Urinary bladder (tissue), 4 donors: ENCODE data around the gene TTC21B. TPM values are rescaled to one million over a fixed set of nuclear protein-coding genes. Genes with fewer than 3 reads are reported as not detected.

Source experiments
- DNase-seq: peaks from one replicate; pipeline ENCODE4 v3.0.0-alpha.2; 2015; ENCODE audit errors: extremely low spot score
- H3K27ac ChIP-seq: one replicate; pipeline ENCODE4 v1.5.1; 2013; ENCODE audit warnings: low read depth, mild to moderate bottlenecking, moderate library complexity
- H3K36me3 ChIP-seq: one replicate; pipeline ENCODE4 v1.6.1; 2013; ENCODE audit warnings: mild to moderate bottlenecking, moderate library complexity; ENCODE audit not compliant: insufficient read depth
- H3K4me1 ChIP-seq: one replicate; pipeline ENCODE4 v1.6.1; 2013; ENCODE audit warnings: mild to moderate bottlenecking, moderate library complexity; ENCODE audit not compliant: insufficient read depth
- H3K4me3 ChIP-seq: one replicate; pipeline ENCODE4 v1.5.1; 2013; ENCODE audit warnings: low read depth, low read length
- WGBS: extraction: QIAGEN DNeasy Blood & Tissue Kit; methylation state at CpG from one replicate; pipeline ENCODE4 v1.1.7; 2013; 5-methylcytosine and 5-hydroxymethylcytosine counted together
- polyA plus RNA-seq: library from polyadenylated mRNA; stranded (reverse); fragments of 200-250 nt; gene quantifications from one replicate; pipeline ENCODE4 v1.2.3, GENCODE V29; 2013
- total RNA-seq: library from RNA; depleted of rRNA; stranded (reverse); fragments of >200 nt; gene quantifications from one replicate; pipeline ENCODE4 v1.2.3, GENCODE V29; 2014
- donor health status: healthy with polysubstance abuse.
- donor health status: healthy.

Gene TTC21B
- total and polyA plus RNA-seq, 2 donors, result 7.4 to 81.2 TPM

- Histone ChIP-seq H3K4me3 (no peak overlapping the region), H3K36me3 (no peaks in the 10 kb centered on the region), H3K27ac (no peak overlapping the region), H3K4me1 (no peaks in the 10 kb centered on the region)
- 83% methylated on average over 1 of the region's 1 CpG for WGBS
- DNase-seq, result no peak
Observed at GRCh38 chr2:165889158-165889557, 64.4 kb downstream of the TTC21B start.

- Histone ChIP-seq H3K27ac (no peak overlapping the region), H3K4me1 (no peaks in the 10 kb centered on the region), H3K36me3 (no peaks in the 10 kb centered on the region), H3K4me3 (no peak overlapping the region)
- no peak for DNase-seq
- WGBS, result 94% methylated on average over 2 of the region's 2 CpGs
Observed at GRCh38 chr2:165888171-165888570, 65.4 kb downstream of the TTC21B start.

- no peak overlapping the region for H3K4me3 ChIP-seq
- H3K4me1 ChIP-seq, result no peaks in the 10 kb centered on the region
- no peak overlapping the region for H3K27ac ChIP-seq
- no peaks in the 10 kb centered on the region for H3K36me3 ChIP-seq
- 91% methylated on average over 3 of the region's 3 CpGs for WGBS
- no peak for DNase-seq
Observed at GRCh38 chr2:165886487-165887146, 67.0 kb downstream of the TTC21B start.

GRCh38 chr2:165877565-165878550 is 75.7 kb downstream of the TTC21B start:
- H3K27ac ChIP-seq, result no peak overlapping the region
- no peak overlapping the region for H3K4me3 ChIP-seq
- WGBS, result 90% methylated on average over 6 of the region's 6 CpGs
- peaks cover 2% of the 10 kb centered on the region for H3K36me3 ChIP-seq
- DNase-seq, result no peak
- H3K4me1 ChIP-seq, result no peaks in the 10 kb centered on the region

- DNase-seq, result no peak
- no peak overlapping the region for H3K4me3 ChIP-seq
- H3K4me1 ChIP-seq, result no peaks in the 10 kb centered on the region
- 55% methylated on average over 1 of the region's 1 CpG for WGBS
- H3K36me3 ChIP-seq, result peaks cover 2% of the 10 kb centered on the region
- H3K27ac ChIP-seq, result no peak overlapping the region
Observed at GRCh38 chr2:165876712-165877111, 76.9 kb downstream of the TTC21B start.

GRCh38 chr2:165876269-165876668 is 77.3 kb downstream of the TTC21B start:
- peaks cover 2% of the 10 kb centered on the region for H3K36me3 ChIP-seq

GRCh38 chr2:165874445-165875039 is 79.0 kb downstream of the TTC21B start:
- no peaks in the 10 kb centered on the region for H3K4me1 ChIP-seq
- H3K36me3 ChIP-seq, result no peaks in the 10 kb centered on the region
- no peak overlapping the region for H3K27ac ChIP-seq
- peak; percentile 33 for DNase-seq
- no peak overlapping the region for H3K4me3 ChIP-seq
- WGBS, result 55% methylated on average over 3 of the region's 3 CpGs

More at GRCh38 chr2:165876269-165876668, 77.3 kb downstream of the TTC21B start:
- no peak for DNase-seq
- Histone ChIP-seq H3K4me3 (no peak overlapping the region), H3K27ac (no peak overlapping the region), H3K4me1 (no peaks in the 10 kb centered on the region)
- 95% methylated on average over 1 of the region's 1 CpG for WGBS

- 93% methylated on average over 5 of the region's 5 CpGs for WGBS
- Histone ChIP-seq H3K4me1 (no peaks in the 10 kb centered on the region), H3K4me3 (no peak overlapping the region), H3K36me3 (no peaks in the 10 kb centered on the region), H3K27ac (no peak overlapping the region)
- DNase-seq, result no peak
Observed at GRCh38 chr2:165872101-165872791, 81.3 kb downstream of the TTC21B start.

- H3K36me3 ChIP-seq, result no peaks in the 10 kb centered on the region
- 94% methylated on average over 2 of the region's 2 CpGs for WGBS
Observed at GRCh38 chr2:165871025-165871424, 82.6 kb downstream of the TTC21B start.

GRCh38 chr2:165870346-165870745 is 83.2 kb downstream of the TTC21B start:
- no peak for DNase-seq
- WGBS, result 95% methylated on average over 6 of the region's 6 CpGs
- Histone ChIP-seq H3K27ac (no peak overlapping the region), H3K4me1 (no peaks in the 10 kb centered on the region), H3K4me3 (no peak overlapping the region), H3K36me3 (no peaks in the 10 kb centered on the region)

More at GRCh38 chr2:165871025-165871424, 82.6 kb downstream of the TTC21B start:
- H3K27ac ChIP-seq, result no peak overlapping the region
- H3K4me1 ChIP-seq, result no peaks in the 10 kb centered on the region
- H3K4me3 ChIP-seq, result no peak overlapping the region
- no peak for DNase-seq

- WGBS, result 45% methylated on average over 4 of the region's 4 CpGs
Observed at GRCh38 chr2:165868211-165868610, 85.4 kb downstream of the TTC21B start.

GRCh38 chr2:165864296-165864695 is 89.3 kb downstream of the TTC21B start:
- DNase-seq, result no peak
- 64% methylated on average over 6 of the region's 6 CpGs for WGBS

More at GRCh38 chr2:165868211-165868610, 85.4 kb downstream of the TTC21B start:
- Histone ChIP-seq H3K27ac (no peak overlapping the region), H3K4me1 (no peaks in the 10 kb centered on the region), H3K4me3 (no peak overlapping the region), H3K36me3 (no peaks in the 10 kb centered on the region)
- DNase-seq, result peak; percentile 58

GRCh38 chr2:165863810-165864261 is 89.7 kb downstream of the TTC21B start:
- Histone ChIP-seq H3K4me1 (no peaks in the 10 kb centered on the region), H3K36me3 (no peaks in the 10 kb centered on the region), H3K4me3 (no peak overlapping the region), H3K27ac (no peak overlapping the region)
- DNase-seq, result no peak
- WGBS, result 83% methylated on average over 5 of the region's 5 CpGs

More at GRCh38 chr2:165864296-165864695, 89.3 kb downstream of the TTC21B start:
- H3K4me1 ChIP-seq, result no peaks in the 10 kb centered on the region
- H3K27ac ChIP-seq, result no peak overlapping the region
- H3K36me3 ChIP-seq, result no peaks in the 10 kb centered on the region
- no peak overlapping the region for H3K4me3 ChIP-seq
